ELR (cell line): Measurements from ENCODE around the gene MSL3.

ENCODE experiments used
- DNase-seq: peaks from one replicate; pipeline ENCODE4 v3.0.0-alpha.2; 2015; ENCODE audit warnings: low read depth

The MSL3 gene, protein sequence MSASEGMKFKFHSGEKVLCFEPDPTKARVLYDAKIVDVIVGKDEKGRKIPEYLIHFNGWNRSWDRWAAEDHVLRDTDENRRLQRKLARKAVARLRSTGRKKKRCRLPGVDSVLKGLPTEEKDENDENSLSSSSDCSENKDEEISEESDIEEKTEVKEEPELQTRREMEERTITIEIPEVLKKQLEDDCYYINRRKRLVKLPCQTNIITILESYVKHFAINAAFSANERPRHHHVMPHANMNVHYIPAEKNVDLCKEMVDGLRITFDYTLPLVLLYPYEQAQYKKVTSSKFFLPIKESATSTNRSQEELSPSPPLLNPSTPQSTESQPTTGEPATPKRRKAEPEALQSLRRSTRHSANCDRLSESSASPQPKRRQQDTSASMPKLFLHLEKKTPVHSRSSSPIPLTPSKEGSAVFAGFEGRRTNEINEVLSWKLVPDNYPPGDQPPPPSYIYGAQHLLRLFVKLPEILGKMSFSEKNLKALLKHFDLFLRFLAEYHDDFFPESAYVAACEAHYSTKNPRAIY

DNA sequence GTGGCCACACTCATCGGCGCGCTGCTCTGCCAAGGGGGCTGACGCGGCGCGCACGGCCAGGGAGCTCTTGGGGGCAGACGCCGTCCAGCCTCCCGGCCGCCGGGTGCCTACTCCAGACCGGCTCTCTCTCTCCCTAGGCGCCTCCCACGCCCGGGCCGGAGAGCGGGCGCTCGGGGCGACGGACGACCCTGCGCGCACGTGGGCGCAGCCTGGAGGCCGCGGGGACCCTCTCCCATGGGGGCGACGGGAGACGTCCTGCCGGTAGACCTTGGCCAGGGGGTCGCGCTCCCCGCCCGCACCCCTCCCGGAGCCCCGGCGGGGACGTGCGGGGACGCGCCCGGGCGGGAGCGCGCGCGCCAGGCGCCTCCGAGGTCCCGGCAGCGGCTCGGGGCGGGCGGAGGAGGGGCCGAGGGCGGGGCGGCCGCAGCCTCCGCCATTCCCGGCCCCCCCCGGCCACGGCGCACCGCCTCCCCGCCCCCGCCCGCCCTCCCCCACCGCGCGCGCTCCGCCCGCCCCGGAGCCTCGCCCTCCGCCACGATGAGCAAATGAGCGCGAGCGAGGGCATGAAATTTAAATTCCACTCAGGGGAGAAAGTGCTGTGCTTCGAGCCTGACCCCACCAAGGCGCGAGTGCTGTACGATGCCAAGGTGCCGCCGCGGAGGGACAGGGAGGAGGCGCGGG is at the start of gene MSL3:
Gene MSL3, plus strand, starts transcription at position 519 of the 681 bp plus-strand sequence. Its CDS starts 27 bp downstream, at position 546.
- DNase-seq, result peak; percentile 78

DNA sequence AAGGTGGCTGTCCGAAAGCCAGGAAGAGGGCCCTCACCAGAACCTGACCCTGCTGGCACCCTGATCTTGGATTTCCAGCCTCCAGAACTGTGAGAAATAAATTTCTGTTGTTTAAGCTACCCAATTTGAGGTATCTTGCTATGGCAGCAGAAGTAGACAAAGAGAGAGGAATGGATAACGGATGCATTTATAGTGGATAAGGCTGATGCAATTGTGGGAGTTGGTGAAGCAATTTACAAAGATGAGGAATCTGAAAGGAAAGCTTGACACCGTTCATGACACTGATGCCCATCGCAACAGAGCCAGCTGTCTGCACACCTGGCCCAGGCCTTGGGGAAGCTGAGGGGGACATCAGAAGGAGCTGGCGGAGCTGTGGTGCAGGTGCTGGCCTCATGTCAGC is 35.7 kb upstream of the MSL3 start:
- DNase-seq, result no peak

DNA sequence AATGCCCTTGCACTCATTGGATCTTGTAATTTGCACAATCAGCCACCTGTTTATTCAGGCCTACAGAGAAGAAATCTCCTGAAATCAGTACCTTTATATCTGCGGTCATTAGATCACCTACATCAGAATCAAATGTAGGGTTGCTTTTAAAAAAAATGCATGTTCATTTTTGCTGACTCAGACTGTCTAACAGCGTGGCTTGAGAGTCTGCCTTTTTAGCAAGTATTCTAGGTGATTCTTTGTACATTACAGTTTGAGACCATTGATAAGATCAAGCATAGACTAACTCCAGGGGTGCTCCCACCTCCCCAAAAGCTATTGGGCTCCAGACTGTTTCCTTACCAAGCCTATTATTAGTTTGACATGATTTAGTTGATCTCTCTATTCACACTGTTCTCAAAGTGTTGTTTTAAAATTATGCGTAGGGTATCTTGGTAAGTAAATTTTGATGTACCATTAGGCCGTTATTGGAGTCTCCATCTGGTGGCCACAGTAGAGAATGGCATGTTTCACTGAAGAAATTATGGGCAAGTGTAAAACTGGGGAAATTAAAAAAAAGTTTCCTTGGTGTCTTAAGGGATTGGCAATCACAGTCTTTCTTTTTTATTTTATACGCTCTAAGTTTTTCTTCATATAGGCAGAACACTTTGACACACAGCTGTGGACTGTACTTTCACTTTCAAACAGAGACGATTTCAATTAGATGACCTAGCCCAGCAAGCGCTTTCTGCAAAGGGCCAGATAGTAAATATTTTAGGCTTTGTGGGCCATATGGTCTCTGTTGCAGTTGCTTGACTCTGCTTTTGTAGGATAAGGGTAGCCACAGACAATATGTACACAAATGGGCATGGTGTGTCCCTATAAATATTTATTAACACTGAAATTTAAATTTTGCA is 33.7 kb upstream of the MSL3 start:
- DNase-seq, result peak; percentile 53

DNA sequence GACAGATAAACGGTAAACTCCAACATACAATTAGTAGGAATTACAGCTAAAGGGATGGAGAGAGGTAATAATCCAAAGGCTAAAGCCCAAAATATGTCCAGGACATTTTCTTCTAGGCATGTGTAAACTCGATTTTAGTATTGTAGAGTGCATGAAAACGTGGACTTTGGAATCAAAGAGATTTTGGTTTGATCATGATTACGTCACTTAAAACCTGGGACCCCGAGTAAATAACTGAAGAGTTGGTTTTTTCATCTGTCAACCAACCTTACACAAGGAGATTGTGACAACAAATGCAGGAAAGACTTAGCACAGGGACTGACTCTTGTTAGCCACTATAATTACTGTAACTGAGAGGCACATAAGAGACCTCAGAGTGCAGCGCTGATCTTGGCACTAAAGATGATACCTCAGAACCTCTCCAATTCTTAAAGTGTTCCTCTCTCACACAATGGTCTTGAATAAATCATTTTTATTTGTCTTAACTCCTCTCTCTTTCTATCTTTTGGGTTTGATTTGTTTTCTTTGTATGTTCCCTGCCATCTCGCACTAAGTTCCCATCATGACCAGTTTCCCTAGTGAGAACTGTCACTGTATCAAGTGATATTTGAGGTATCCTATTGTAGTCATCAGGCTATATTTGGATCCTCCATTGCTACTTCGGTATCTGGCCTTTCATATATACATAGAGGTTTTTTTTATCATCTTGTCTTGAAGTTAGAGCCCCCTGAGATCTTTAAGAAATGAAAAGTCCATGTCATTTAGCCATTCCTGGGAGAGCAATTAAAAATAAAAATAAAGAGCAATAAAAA is 32.2 kb upstream of the MSL3 start:
- DNase-seq, result no peak

DNA sequence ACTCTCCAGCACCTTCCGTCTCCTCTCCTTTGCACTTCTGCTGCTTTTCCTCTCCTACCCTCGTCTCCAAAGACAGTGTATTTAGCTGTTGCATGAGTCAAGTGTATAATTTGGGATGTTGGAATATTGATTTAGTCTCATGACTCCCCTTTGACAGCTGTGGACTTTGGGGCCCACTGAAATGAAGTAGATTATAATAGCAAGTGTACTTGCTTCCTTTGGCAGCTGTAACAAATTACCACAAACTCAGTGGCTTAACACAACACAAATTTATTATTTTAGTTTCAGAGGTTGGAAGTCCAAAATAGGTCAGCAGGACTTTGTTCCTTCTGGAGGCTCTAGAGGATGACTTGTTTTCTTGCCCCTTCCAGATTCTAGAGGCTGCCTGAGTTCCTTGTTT is 29.5 kb upstream of the MSL3 start:
- DNase-seq, result no peak

DNA sequence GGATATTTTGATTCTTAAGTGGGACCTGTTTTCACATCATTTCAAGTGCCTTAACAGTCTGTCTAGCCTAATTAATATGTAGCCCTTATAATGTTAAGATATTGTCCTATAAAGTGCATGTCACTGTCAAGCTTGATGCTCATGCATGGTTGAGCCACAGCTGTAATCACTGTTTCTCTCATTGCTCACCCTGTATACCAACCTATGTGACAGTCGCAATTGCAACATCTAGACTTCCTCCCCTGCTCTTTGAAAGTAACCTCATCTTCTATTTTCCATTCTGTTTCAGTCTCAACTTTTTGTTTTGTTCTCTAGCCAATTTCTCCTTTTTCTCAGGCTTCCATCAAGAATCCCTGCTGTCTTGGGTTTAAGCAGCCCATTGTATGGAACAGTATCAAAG is 24.4 kb upstream of the MSL3 start:
- DNase-seq, result no peak

DNA sequence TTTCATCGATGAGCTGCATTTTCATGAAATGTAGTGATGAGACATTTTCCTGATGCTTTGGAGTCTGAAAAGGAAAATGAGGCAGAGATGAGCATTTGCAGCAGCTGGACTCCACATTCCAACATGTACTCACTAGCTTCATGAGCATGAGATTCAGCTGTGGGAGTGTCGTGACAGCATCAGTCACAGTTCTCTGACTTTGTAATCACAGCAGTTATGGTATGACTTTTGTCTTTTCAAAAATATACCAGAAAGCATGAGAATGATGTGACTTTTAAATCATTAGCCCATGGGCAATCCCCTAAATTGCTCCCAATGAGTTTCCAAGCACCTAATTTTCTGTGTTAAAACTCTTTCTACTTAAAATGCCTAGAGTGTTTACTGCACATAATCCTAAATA is 18.3 kb upstream of the MSL3 start:
- DNase-seq, result no peak

DNA sequence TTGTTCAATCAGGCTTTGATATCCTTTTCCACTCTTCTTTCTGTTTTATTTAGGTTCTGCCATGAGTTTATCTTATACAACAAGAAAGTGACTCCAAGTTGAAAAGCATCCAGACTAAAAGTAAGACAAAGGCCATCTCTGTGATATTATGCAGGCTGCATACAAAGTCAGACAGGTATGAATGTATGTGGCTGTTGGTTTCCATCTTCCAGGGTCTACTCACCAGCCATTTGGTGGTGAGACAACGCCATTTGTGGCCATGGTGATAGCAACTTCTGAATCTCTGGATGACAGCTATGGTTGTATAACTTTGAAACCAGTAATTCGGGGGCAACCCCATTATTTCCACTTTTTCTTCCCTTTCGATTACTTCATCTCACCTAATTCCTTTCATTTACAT is 17.2 kb upstream of the MSL3 start:
- no peak for DNase-seq

DNA sequence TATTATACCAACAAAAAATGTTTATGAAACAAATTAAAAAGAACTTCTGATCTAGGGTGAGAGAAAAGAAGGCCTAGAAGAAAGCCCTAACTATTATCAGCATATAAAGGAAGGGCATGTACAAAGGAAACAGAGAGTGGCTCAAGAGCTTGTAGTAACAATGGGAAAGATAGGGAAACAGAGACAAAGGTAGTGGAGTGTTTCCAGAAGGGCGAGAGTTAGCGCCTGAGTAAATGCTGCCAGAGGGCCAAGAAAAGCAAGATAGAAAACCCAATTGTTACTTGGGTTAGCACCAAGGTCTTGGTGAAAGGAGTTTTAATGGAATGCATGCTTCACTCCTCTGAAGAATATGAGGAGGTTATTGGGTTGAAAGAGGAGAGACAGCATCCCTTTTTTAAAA is 16.5 kb upstream of the MSL3 start:
- DNase-seq, result no peak

DNA sequence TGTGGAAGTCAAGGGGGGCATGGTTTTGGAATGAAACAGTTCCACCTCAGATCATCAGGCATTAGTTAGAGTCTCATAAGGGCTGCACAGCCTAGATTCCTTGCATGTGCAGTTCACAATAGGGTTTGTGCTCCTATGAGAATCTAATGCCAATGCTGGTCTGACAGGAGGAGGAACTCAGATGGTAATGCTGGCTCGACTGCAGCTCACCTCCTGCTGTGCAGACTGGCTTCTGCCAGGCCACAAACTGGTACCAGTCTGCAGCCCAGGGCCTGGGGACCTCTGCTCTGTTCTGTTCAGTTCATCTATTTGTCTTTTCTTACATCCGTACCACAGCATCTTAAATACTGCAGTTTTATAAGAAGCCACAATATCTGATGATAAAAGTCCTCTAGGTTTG is 12.2 kb upstream of the MSL3 start:
- DNase-seq, result no peak

DNA sequence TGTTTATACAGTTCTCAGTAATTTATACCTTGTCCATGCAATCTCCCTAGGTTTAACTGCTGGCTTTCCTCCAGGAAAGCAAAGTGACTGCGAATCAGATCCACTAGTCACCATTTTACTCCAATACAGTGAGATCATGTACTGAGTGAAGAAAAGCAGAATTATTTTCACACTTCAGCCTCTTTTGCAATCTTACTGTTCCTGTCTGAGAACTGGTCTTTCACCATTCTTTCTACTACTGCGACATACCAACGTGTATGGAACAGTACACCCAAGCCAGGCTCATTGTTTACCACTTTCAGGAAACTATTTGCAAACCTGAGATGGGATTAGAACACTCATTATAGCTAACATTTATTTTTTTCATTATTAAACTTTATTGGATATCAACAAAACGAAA is 8.0 kb upstream of the MSL3 start:
- DNase-seq, result no peak

DNA sequence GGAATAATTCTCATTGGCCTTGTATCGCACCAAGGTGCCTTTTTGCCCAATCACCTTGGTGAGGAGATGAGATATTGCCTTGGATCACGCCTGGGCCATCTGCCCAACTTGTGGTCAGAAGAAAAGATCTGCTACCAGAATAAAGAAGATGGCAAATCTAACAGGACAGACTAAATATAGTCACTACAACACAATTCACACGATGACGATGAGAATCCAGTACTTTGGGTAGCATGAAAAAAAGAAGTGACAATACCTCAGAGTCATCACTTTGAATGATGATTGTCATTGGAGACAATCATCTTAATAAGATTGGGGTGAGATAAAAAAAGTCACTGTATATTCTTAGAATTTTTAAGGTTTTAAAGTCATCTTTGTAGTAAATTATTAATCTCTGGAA is 7.3 kb upstream of the MSL3 start:
- no peak for DNase-seq

DNA sequence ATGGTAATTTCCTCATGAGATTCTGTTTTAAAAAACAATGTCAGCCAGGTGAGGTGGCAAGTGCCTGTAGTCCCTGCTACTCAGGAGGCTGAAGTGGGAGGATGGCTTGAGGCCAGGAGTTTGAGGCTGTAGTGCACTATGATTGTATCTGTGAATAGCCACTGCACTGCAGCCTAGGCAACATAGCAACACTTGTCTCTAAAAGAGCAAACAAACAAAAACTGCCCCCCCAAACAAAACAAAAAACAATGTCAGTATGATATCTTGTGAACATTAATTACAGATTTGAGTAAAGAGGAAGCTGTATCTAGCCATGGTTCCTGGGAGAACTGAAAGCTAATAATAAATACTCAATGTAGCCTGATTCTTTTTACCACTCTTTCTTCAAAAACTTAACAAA is 6.8 kb upstream of the MSL3 start:
- no peak for DNase-seq

DNA sequence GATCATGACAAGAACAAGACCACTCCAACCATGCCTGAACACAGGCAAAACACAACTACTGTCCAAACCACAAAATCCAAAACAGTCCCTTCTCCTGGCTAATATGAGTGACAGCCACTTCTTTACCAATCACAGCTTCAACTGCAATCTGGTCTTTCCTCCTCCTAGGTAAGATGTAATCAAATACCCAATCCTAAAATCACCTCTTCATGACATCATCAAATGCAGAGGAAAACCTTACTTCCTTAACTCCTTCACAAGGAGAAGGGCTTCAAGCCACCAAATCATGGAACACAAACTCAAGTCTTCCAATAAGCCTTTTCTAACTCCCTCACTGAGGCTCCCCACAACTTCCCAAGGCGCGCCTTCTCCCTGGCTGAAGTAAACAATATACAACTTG is 4.4 kb upstream of the MSL3 start:
- DNase-seq, result no peak

DNA sequence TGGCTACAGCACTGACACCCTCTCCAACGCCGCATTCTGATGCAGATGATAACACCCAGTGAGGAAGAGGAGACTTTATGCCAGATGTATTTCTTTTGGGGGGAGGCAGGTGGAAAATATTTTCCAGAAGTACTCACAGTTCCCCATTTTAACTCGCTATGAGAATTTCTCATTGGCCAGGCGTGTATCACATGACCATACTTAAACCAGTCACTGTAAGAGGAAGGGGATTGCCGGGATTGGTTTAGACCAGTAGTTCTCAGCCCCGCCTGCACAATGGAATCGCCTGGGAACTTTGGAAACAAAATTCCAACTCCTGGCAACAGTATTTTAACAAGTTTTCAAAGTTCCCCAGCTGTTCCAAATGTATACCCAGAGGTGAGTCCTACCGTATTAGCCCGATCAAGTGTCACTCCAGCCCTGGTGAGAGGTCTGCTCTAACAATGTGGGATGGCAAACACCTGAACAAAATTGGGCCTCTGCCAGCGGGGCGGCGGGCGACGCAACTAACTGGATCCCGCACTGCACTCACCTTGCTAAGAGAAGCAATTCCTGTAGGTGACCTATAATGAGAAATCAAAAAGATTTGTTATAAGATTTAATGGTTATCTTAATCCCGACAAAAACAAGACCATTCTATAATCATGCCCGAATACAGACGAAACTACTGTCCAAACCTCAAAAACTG is 2.9 kb upstream of the MSL3 start:
- no peak for DNase-seq

DNA sequence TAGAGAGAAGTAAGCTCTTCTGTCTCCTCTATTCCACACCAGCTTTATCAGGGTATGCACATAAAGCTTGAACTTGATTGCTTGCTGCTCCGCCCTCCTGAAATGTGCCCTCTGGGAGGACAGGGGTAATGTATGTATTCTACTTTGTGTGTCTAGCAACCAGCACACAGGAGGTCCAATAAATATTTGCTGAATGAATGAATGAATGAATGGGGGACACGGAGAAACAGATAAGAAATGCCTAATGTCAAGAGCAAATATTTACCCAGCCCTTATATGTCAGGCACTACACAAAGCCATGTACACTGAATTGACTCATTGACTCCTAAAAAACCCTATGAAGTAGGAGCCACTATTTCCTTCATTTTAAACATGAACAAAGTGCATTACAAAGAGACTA is 2.3 kb upstream of the MSL3 start:
- DNase-seq, result no peak

DNA sequence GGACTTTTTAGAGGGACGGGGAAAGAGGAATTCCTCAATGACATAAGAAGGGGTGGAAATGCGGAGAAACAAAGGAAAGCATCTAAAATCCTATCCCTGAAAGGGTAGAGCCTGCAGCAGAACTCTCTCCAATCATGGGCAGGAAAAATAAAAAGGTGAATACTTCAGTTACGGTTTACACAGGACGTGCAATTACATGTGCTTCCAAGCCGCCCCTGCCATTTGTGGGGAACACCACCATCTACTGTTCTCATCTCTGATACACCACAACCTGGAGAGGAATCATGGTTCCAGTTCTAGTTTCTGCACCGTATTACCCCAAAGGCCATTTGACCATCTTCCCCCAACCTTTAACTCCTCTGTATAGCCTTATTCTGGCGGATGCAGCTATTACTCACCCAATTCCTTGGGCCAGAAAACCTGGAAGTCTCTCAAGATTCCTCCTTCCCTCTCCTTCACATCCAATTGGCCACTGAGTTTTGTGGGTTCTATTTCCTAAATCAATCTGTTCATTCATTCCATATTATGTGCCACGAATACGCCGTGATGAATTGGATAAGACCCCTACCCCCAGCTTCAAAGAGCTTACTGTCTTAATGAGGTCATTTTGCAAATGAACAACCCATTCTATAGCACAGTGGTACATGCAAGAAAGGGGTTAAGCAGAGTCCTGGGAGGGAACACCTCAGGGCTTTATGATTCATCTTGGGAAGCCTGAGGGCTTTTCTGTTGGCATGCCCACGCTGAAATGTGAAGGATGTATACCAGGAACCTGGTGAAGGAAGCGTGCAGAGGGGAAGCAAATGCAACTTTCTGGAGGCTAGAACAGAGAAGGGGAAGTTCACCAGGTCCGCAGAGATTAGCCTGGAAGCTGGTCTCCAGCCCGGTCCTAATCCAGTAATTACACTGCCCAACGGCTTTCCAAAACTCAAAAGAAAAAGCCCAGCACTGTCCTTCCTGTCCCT is 1.4 kb upstream of the MSL3 start:
- peak; percentile 77 for DNase-seq

DNA sequence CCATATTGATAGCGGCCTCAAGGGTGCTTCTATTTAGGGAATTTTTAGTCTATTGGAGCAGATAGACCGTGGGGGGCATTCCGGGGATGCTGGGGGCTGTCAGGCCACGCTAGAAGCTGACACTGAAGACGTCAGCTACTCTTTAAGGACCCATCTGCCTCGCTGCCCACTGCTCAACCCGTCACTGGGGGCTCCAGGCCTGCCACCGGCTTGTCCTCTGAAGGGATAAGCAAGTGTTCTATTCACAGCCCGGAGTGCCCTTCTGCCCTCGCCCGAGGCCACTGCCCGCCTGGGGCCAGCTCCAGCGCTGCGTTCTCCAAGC is 679 bp upstream of the MSL3 start:
- no peak for DNase-seq

DNA sequence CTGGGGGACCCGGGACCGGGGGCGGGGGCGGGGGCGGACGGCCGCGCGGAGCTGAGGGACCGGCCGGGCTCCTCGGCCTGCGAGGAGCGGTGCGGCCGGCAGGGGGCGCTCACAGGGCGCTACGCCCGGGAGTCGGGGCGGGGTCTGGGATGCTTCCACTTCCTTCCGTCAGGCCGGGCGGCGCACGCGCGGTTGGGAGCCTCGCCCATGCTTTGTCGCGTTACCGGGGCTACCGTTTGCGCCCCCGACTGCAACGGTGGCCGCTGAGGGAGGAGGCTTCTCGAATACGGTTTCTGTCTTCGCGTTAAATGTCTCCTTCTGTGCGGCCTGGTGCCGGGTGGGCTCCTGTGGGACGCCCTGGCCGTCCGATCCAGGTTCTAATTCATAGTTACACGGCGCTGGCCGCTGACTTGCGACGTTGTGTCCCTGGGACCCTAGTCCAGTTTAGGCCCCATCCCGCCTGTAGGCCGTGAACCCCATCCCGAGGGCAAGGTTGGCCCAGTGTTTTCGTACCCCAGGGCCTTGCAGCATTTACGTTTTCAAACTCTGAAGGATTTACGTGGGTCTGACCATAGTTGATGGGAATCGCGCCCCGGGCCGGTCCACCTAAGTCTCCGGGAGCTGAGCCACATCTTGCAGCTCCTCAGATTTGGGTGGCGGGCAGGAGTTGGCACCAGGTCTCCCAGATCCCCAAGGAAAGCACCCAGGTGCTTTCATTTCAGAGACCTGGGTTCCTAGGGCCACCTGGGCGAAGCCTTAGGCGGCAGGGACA is 549 bp downstream of the MSL3 start:
- peak; percentile 85 for DNase-seq
